ENCODE results near the gene PPP1R3G.
"Not testable (repeated sequence)": the region's sequence is repeated elsewhere in the genome, so short reads cannot be mapped to it uniquely, and the experiment has no call there.

The PPP1R3G gene

GRCh38 chr6:5060439-5060838 is 24.7 kb upstream of the PPP1R3G start:
- H3K4me3 Mint-ChIP-seq; H3K27me3 Mint-ChIP-seq; H3K36me3 Mint-ChIP-seq; H3K4me1 Mint-ChIP-seq (ENCODE audit: low read depth); H3K9me3 Mint-ChIP-seq (ENCODE audit: low read depth); H3K27ac Mint-ChIP-seq: not testable (repeated sequence)

- no peaks in the 10 kb centered on the region for H3K9me3 Mint-ChIP-seq (ENCODE audit: low read depth)
Observed at GRCh38 chr6:5061152-5061551, 24.0 kb upstream of the PPP1R3G start.

GRCh38 chr6:5063617-5064016 is 21.5 kb upstream of the PPP1R3G start:
- Mint-ChIP-seq H3K27ac (no peak overlapping the region), H3K9me3 (ENCODE audit: low read depth) (peaks cover 5% of the 10 kb centered on the region), H3K27me3 (no peaks in the 10 kb centered on the region), H3K4me1 (ENCODE audit: low read depth) (no peaks in the 10 kb centered on the region), H3K4me3 (no peak overlapping the region), H3K36me3 (peaks cover 2% of the 10 kb centered on the region)

More at GRCh38 chr6:5061152-5061551, 24.0 kb upstream of the PPP1R3G start:
- H3K4me1 Mint-ChIP-seq (ENCODE audit: low read depth), result no peaks in the 10 kb centered on the region
- no peaks in the 10 kb centered on the region for H3K36me3 Mint-ChIP-seq
- H3K27ac Mint-ChIP-seq, result no peak overlapping the region
- H3K27me3 Mint-ChIP-seq, result no peaks in the 10 kb centered on the region
- H3K4me3 Mint-ChIP-seq, result no peak overlapping the region

GRCh38 chr6:5066456-5067093 is 18.6 kb upstream of the PPP1R3G start:
- no peaks in the 10 kb centered on the region for H3K27me3 Mint-ChIP-seq
- peaks cover 5% of the 10 kb centered on the region for H3K9me3 Mint-ChIP-seq (ENCODE audit: low read depth)
- no peak overlapping the region for H3K4me3 Mint-ChIP-seq
- H3K27ac Mint-ChIP-seq, result no peak overlapping the region
- H3K4me1 Mint-ChIP-seq (ENCODE audit: low read depth), result no peaks in the 10 kb centered on the region
- H3K36me3 Mint-ChIP-seq, result peaks cover 2% of the 10 kb centered on the region

GRCh38 chr6:5067305-5067704 is 17.8 kb upstream of the PPP1R3G start:
- Mint-ChIP-seq H3K36me3 (peaks cover 2% of the 10 kb centered on the region), H3K27ac (no peak overlapping the region), H3K4me3 (no peak overlapping the region), H3K9me3 (ENCODE audit: low read depth) (peaks cover 5% of the 10 kb centered on the region), H3K4me1 (ENCODE audit: low read depth) (no peaks in the 10 kb centered on the region), H3K27me3 (no peaks in the 10 kb centered on the region)

GRCh38 chr6:5068153-5068751 is 16.9 kb upstream of the PPP1R3G start:
- no peak overlapping the region for H3K27ac Mint-ChIP-seq
- peaks cover 2% of the 10 kb centered on the region for H3K4me1 Mint-ChIP-seq (ENCODE audit: low read depth)
- H3K27me3 Mint-ChIP-seq, result no peaks in the 10 kb centered on the region
- peaks cover 2% of the 10 kb centered on the region for H3K36me3 Mint-ChIP-seq
- no peak overlapping the region for H3K4me3 Mint-ChIP-seq
- H3K9me3 Mint-ChIP-seq (ENCODE audit: low read depth), result peaks cover 5% of the 10 kb centered on the region

GRCh38 chr6:5071216-5071615 is 13.9 kb upstream of the PPP1R3G start:
- Mint-ChIP-seq H3K36me3 (peaks cover 7% of the 10 kb centered on the region), H3K27ac (no peak overlapping the region), H3K27me3 (peaks cover 4% of the 10 kb centered on the region), H3K4me3 (no peak overlapping the region), H3K4me1 (ENCODE audit: low read depth) (peaks cover 2% of the 10 kb centered on the region), H3K9me3 (ENCODE audit: low read depth) (peaks cover 5% of the 10 kb centered on the region)

- peaks cover 4% of the 10 kb centered on the region for H3K27me3 Mint-ChIP-seq
- H3K36me3 Mint-ChIP-seq, result peaks cover 9% of the 10 kb centered on the region
- H3K27ac Mint-ChIP-seq, result no peak overlapping the region
- H3K4me3 Mint-ChIP-seq, result no peak overlapping the region
- H3K9me3 Mint-ChIP-seq (ENCODE audit: low read depth), result peaks cover under 1% of the 10 kb centered on the region
- peaks cover 2% of the 10 kb centered on the region for H3K4me1 Mint-ChIP-seq (ENCODE audit: low read depth)
Observed at GRCh38 chr6:5072440-5072839, 12.7 kb upstream of the PPP1R3G start.

- no peak overlapping the region for H3K4me3 Mint-ChIP-seq
- H3K27me3 Mint-ChIP-seq, result peaks cover 4% of the 10 kb centered on the region
- H3K4me1 Mint-ChIP-seq (ENCODE audit: low read depth), result peaks cover 2% of the 10 kb centered on the region
- peaks cover 9% of the 10 kb centered on the region for H3K36me3 Mint-ChIP-seq
- no peaks in the 10 kb centered on the region for H3K9me3 Mint-ChIP-seq (ENCODE audit: low read depth)
- H3K27ac Mint-ChIP-seq, result no peak overlapping the region
Observed at GRCh38 chr6:5073992-5074391, 11.1 kb upstream of the PPP1R3G start.

- peaks cover 2% of the 10 kb centered on the region for H3K4me1 Mint-ChIP-seq (ENCODE audit: low read depth)
- H3K27me3 Mint-ChIP-seq, result peaks cover 5% of the 10 kb centered on the region
- H3K36me3 Mint-ChIP-seq, result peaks cover 11% of the 10 kb centered on the region
- no peak overlapping the region for H3K4me3 Mint-ChIP-seq
- H3K27ac Mint-ChIP-seq, result no peak overlapping the region
- H3K9me3 Mint-ChIP-seq (ENCODE audit: low read depth), result no peaks in the 10 kb centered on the region
Observed at GRCh38 chr6:5076931-5077330, 8.2 kb upstream of the PPP1R3G start.

GRCh38 chr6:5078121-5078669 is 6.9 kb upstream of the PPP1R3G start:
- no peaks in the 10 kb centered on the region for H3K9me3 Mint-ChIP-seq (ENCODE audit: low read depth)
- H3K4me1 Mint-ChIP-seq (ENCODE audit: low read depth), result no peaks in the 10 kb centered on the region
- H3K36me3 Mint-ChIP-seq, result peaks cover 11% of the 10 kb centered on the region
- H3K4me3 Mint-ChIP-seq, result no peak overlapping the region
- H3K27ac Mint-ChIP-seq, result no peak overlapping the region
- peaks cover 12% of the 10 kb centered on the region for H3K27me3 Mint-ChIP-seq

GRCh38 chr6:5079692-5080091 is 5.4 kb upstream of the PPP1R3G start:
- H3K27me3 Mint-ChIP-seq, result peaks cover 16% of the 10 kb centered on the region
- H3K9me3 Mint-ChIP-seq (ENCODE audit: low read depth), result no peaks in the 10 kb centered on the region
- H3K36me3 Mint-ChIP-seq, result peaks cover 8% of the 10 kb centered on the region
- no peak overlapping the region for H3K27ac Mint-ChIP-seq
- H3K4me1 Mint-ChIP-seq (ENCODE audit: low read depth), result peaks cover under 1% of the 10 kb centered on the region
- no peak overlapping the region for H3K4me3 Mint-ChIP-seq

- H3K27ac Mint-ChIP-seq, result no peak overlapping the region
- peaks cover 12% of the 10 kb centered on the region for H3K27me3 Mint-ChIP-seq
- no peak overlapping the region for H3K4me3 Mint-ChIP-seq
- H3K4me1 Mint-ChIP-seq (ENCODE audit: low read depth), result peaks cover 2% of the 10 kb centered on the region
- peaks cover 6% of the 10 kb centered on the region for H3K36me3 Mint-ChIP-seq
- H3K9me3 Mint-ChIP-seq (ENCODE audit: low read depth), result no peaks in the 10 kb centered on the region
Observed at GRCh38 chr6:5080574-5080973, 4.6 kb upstream of the PPP1R3G start.

GRCh38 chr6:5081182-5081581 is 4.0 kb upstream of the PPP1R3G start:
- no peaks in the 10 kb centered on the region for H3K9me3 Mint-ChIP-seq (ENCODE audit: low read depth)
- H3K36me3 Mint-ChIP-seq, result peaks cover 6% of the 10 kb centered on the region
- H3K4me1 Mint-ChIP-seq (ENCODE audit: low read depth), result peaks cover 2% of the 10 kb centered on the region
- no peak overlapping the region for H3K27ac Mint-ChIP-seq
- no peak overlapping the region for H3K4me3 Mint-ChIP-seq
- H3K27me3 Mint-ChIP-seq, result peaks cover 12% of the 10 kb centered on the region

- Mint-ChIP-seq H3K27ac (no peak overlapping the region), H3K9me3 (ENCODE audit: low read depth) (no peaks in the 10 kb centered on the region), H3K36me3 (peaks cover 3% of the 10 kb centered on the region), H3K4me3 (no peak overlapping the region), H3K27me3 (peaks cover 12% of the 10 kb centered on the region), H3K4me1 (ENCODE audit: low read depth) (peaks cover 2% of the 10 kb centered on the region)
Observed at GRCh38 chr6:5081955-5082354, 3.2 kb upstream of the PPP1R3G start.

All from activated naive CD8-positive, alpha-beta T cell (primary cell).